Osteoblast (primary cell): ENCODE data around the gene CSNK2A3. TPM values are rescaled to one million over a fixed set of nuclear protein-coding genes. Genes with fewer than 3 reads are reported as not detected.

ENCODE experiments used
- DNase-seq: peaks from one replicate; pipeline ENCODE4 v3.0.0; 2011; ENCODE audit warnings: low spot score, mixed read lengths; ENCODE audit not compliant: insufficient read length; ENCODE audit errors: missing footprints
- H2AFZ ChIP-seq: 2 replicates; pipeline ENCODE4 v1.6.0; 2011; ENCODE audit warnings: mild to moderate bottlenecking, low read length
- H3K27ac ChIP-seq: 2 replicates; pipeline ENCODE4 v1.5.1; 2011; ENCODE audit warnings: mild to moderate bottlenecking, low read depth, low read length, moderate library complexity
- H3K27me3 ChIP-seq: 2 replicates; pipeline ENCODE4 v1.6.0; 2012; ENCODE audit warnings: mild to moderate bottlenecking, control low read depth, inconsistent platforms, low read length, moderate library complexity; ENCODE audit not compliant: insufficient read depth
- H3K36me3 ChIP-seq: 2 replicates; pipeline ENCODE4 v1.5.1; 2011; ENCODE audit warnings: mild to moderate bottlenecking, low read length, control low read depth, moderate library complexity; ENCODE audit not compliant: insufficient read depth
- H3K4me1 ChIP-seq: 2 replicates; pipeline ENCODE4 v1.5.1; 2011; ENCODE audit warnings: mild to moderate bottlenecking, low read length, control low read depth, moderate library complexity; ENCODE audit not compliant: insufficient read depth
- H3K4me2 ChIP-seq: 2 replicates; pipeline ENCODE4 v1.6.0; 2011; ENCODE audit warnings: mild to moderate bottlenecking, low read length; ENCODE audit not compliant: insufficient read depth
- H3K4me3 ChIP-seq: fragments of 200-600 bp; sonication (generic); 3 replicates; pipeline ENCODE4 v1.5.1; 2012; ENCODE audit warnings: mild to moderate bottlenecking, low read length, inconsistent platforms; ENCODE audit not compliant: insufficient read depth
- H3K79me2 ChIP-seq: 2 replicates; pipeline ENCODE4 v1.6.0; 2012; ENCODE audit warnings: mild to moderate bottlenecking, low read length, control low read depth, inconsistent platforms; ENCODE audit not compliant: insufficient read depth
- H3K9me3 ChIP-seq: 2 replicates; pipeline ENCODE4 v1.5.1; 2011; ENCODE audit warnings: low read depth, low read length, control low read depth
- H4K20me1 ChIP-seq: 2 replicates; pipeline ENCODE4 v1.6.0; 2012; ENCODE audit warnings: mild to moderate bottlenecking, low read length, control low read depth; ENCODE audit not compliant: insufficient read depth
- CTCF ChIP-seq: IDR thresholded peaks from 2 replicates; pipeline ENCODE4 v1.5.1; 2011; ENCODE audit warnings: mild to moderate bottlenecking, low read depth, low read length, moderate library complexity; ENCODE audit errors: extremely low read depth
- total RNA-seq: library from RNA; depleted of rRNA; stranded (reverse); fragments of >200 nt; gene quantifications from 2 replicates; pipeline ENCODE4 v1.2.3, GENCODE V29; 2012

CSNK2A3 gene
- total RNA-seq, 1 donor = 2.2 TPM

- TF ChIP-seq CTCF = no peak
- H3K27me3 ChIP-seq = no peaks in the 10 kb centered on the region
- no peaks in the 10 kb centered on the region for H4K20me1 ChIP-seq
- no peak overlapping the region for H3K4me2 ChIP-seq
- no peak overlapping the region for H3K27ac ChIP-seq
- no peak overlapping the region for H3K4me3 ChIP-seq
- no peaks in the 10 kb centered on the region for H3K36me3 ChIP-seq
- no peaks in the 10 kb centered on the region for H3K4me1 ChIP-seq
- no peak for DNase-seq
- no peaks in the 10 kb centered on the region for H3K79me2 ChIP-seq
- H3K9me3 ChIP-seq = no peaks in the 10 kb centered on the region
- no peak overlapping the region for H2AFZ ChIP-seq
Observed at GRCh38 chr11:11320825-11321224, 32.2 kb downstream of the CSNK2A3 start.

DNA sequence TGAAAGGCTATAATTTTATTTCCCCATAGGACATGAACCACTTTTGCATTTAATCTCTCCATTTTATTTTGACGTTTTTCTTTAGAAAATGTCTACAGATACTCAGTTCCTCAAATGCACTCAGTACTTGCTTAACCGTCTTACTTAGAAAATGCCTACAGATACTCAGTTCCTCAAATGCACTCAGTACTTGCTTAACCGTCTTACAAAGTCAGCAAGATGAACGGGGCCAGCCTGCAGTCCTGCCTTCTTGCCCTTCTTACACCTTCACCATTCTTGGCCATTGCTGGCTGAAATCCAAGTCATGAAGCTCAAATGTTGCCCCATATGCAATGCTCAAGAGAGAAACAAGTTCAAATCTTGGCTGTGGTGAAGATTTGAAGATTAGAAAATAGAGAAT, 34.1 kb downstream of the CSNK2A3 start:
- Histone ChIP-seq H3K27ac (no peak overlapping the region), H3K4me1 (no peaks in the 10 kb centered on the region), H2AFZ (no peak overlapping the region), H3K27me3 (no peaks in the 10 kb centered on the region), H3K4me3 (no peak overlapping the region), H3K36me3 (no peaks in the 10 kb centered on the region), H3K79me2 (no peaks in the 10 kb centered on the region), H3K9me3 (no peaks in the 10 kb centered on the region), H3K4me2 (no peak overlapping the region), H4K20me1 (no peaks in the 10 kb centered on the region)
- no peak for DNase-seq
- TF ChIP-seq CTCF = no peak

- peaks cover 2% of the 10 kb centered on the region for H3K4me1 ChIP-seq
- no peak for TF ChIP-seq CTCF
- H4K20me1 ChIP-seq = no peaks in the 10 kb centered on the region
- no peaks in the 10 kb centered on the region for H3K36me3 ChIP-seq
- no peaks in the 10 kb centered on the region for H3K27me3 ChIP-seq
- no peak overlapping the region for H3K4me2 ChIP-seq
- H3K27ac ChIP-seq = no peak overlapping the region
- H3K4me3 ChIP-seq = no peak overlapping the region
- no peaks in the 10 kb centered on the region for H3K9me3 ChIP-seq
- no peak for DNase-seq
- no peak overlapping the region for H2AFZ ChIP-seq
- no peaks in the 10 kb centered on the region for H3K79me2 ChIP-seq
Observed at GRCh38 chr11:11318461-11318860, 34.6 kb downstream of the CSNK2A3 start.

DNA sequence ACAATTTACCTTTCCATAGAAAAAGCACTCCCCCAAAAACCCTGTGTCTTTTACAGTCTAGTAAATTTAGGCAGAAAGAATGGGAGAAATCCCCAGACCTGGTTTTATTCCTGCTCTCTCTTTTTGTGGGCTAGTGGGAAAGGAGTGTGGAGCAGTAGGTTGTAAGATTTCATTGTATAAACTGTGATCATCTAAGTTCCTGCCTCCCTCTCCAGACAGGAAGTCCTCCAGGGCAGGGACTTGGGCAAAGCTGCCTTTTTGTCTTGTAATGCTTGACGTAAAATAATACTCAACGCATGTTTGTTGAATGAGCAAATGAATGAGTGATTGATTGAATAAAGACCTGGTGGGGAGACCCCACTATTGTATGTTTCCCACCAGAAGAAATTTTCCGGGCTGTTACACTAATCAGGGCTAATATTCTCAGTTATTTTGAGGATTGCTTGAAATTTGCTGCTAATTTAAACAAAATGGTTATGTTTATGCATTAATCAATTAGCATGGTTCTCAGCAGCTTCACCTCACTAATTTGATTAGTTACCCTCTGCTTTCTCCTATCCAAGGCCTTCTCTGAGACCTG, 36.3 kb downstream of the CSNK2A3 start:
- no peak for TF ChIP-seq CTCF
- Histone ChIP-seq H3K79me2 (no peaks in the 10 kb centered on the region), H3K9me3 (no peaks in the 10 kb centered on the region), H2AFZ (no peak overlapping the region), H3K27me3 (no peaks in the 10 kb centered on the region), H4K20me1 (no peaks in the 10 kb centered on the region), H3K27ac (no peak overlapping the region), H3K4me3 (no peak overlapping the region), H3K4me2 (no peak overlapping the region), H3K36me3 (no peaks in the 10 kb centered on the region), H3K4me1 (peaks cover 9% of the 10 kb centered on the region)
- DNase-seq = no peak
